ENCODE results near the gene DICER1.
"Not testable (repeated sequence)": the region's sequence is repeated elsewhere in the genome, so short reads cannot be mapped to it uniquely, and the experiment has no call there.

The DICER1 gene

GRCh38 chr14:95138876-95139275, 18.5 kb downstream of the DICER1 start:
- H3K4me3 ChIP-seq (ENCODE audit: low read depth, low read length) = no peak overlapping the region
- ChIA-PET CTCF (interaction anchor here (1.0 kb wide), 1 partner anchor 450 kb away, joined by 3 read pairs; no protein-coding TSS in a partner anchor), POLR2A (no interaction called here)
- no peak for TF ChIP-seq CTCF (IDR thresholded peaks at IDR 0.05; ENCODE audit: insufficient read depth, low read length, missing control alignments)
- no peak for DNase-seq (ENCODE audit: low read depth, low spot score)

GRCh38 chr14:95138455-95138854, 18.9 kb downstream of the DICER1 start:
- H3K4me3 ChIP-seq (ENCODE audit: low read depth, low read length); POLR2A ChIA-PET; DNase-seq (ENCODE audit: low read depth, low spot score); CTCF ChIA-PET: not testable (repeated sequence)

- no peak for TF ChIP-seq CTCF (IDR thresholded peaks at IDR 0.05; ENCODE audit: insufficient read depth, low read length, missing control alignments)
- POLR2A ChIA-PET = no interaction called here
- CTCF ChIA-PET = no interaction called here
- no peak overlapping the region for H3K4me3 ChIP-seq (ENCODE audit: low read depth, low read length)
- DNase-seq (ENCODE audit: low read depth, low spot score) = no peak
Observed at GRCh38 chr14:95137804-95138167, 19.5 kb downstream of the DICER1 start.

- H3K4me3 ChIP-seq (ENCODE audit: low read depth, low read length) = no peak overlapping the region
- no peak for TF ChIP-seq CTCF (IDR thresholded peaks at IDR 0.05; ENCODE audit: insufficient read depth, low read length, missing control alignments)
- DNase-seq (ENCODE audit: low read depth, low spot score) = no peak
- ChIA-PET POLR2A (no interaction called here), CTCF (no interaction called here)
Observed at GRCh38 chr14:95137164-95137803, 20.0 kb downstream of the DICER1 start.

- ChIA-PET CTCF (interaction anchor here (0.9 kb wide), 1 partner anchor 447 kb away, joined by 3 read pairs; no protein-coding TSS in a partner anchor), POLR2A (no interaction called here)
- no peak for DNase-seq (ENCODE audit: low read depth, low spot score)
- no peak overlapping the region for H3K4me3 ChIP-seq (ENCODE audit: low read depth, low read length)
- no peak for TF ChIP-seq CTCF (IDR thresholded peaks at IDR 0.05; ENCODE audit: insufficient read depth, low read length, missing control alignments)
Observed at GRCh38 chr14:95136631-95137030, 20.7 kb downstream of the DICER1 start.

- DNase-seq (ENCODE audit: low read depth, low spot score) = peak; percentile 12
- CTCF ChIA-PET = no interaction called here
- TF ChIP-seq CTCF (IDR thresholded peaks at IDR 0.05; ENCODE audit: insufficient read depth, low read length, missing control alignments) = no peak
- POLR2A ChIA-PET = no interaction called here
- H3K4me3 ChIP-seq (ENCODE audit: low read depth, low read length) = no peak overlapping the region
Observed at GRCh38 chr14:95134304-95134933, 22.9 kb downstream of the DICER1 start.

GRCh38 chr14:95133282-95133681, 24.0 kb downstream of the DICER1 start:
- POLR2A ChIA-PET = no interaction called here
- CTCF ChIA-PET = interaction anchor here (1.4 kb wide), 1 partner anchor 30 kb away, joined by 4 read pairs; no protein-coding TSS in a partner anchor

More at GRCh38 chr14:95133282-95133681, 24.0 kb downstream of the DICER1 start:
- no peak for TF ChIP-seq CTCF (IDR thresholded peaks at IDR 0.05; ENCODE audit: insufficient read depth, low read length, missing control alignments)
- H3K4me3 ChIP-seq (ENCODE audit: low read depth, low read length) = no peak overlapping the region
- no peak for DNase-seq (ENCODE audit: low read depth, low spot score)
